GM23248 (cell line): Measurements from ENCODE around the gene PITPNM3.

ENCODE experiments used
- EZH2 ChIP-seq: fragments of 200-600 bp; sonication (generic); IDR thresholded peaks from 2 replicates; pipeline ENCODE4 v1.6.1; 2018; ENCODE audit warnings: antibody characterized with exemption, mild to moderate bottlenecking; ENCODE audit not compliant: insufficient read depth, poor library complexity, severe bottlenecking
- EZH2phosphoT487 ChIP-seq: fragments of 200-600 bp; sonication (generic); IDR thresholded peaks from 2 replicates; pipeline ENCODE4 v1.6.1; 2018; ENCODE audit warnings: antibody characterized with exemption, moderate library complexity, mild to moderate bottlenecking, low read depth; ENCODE audit not compliant: insufficient read depth

DNA sequence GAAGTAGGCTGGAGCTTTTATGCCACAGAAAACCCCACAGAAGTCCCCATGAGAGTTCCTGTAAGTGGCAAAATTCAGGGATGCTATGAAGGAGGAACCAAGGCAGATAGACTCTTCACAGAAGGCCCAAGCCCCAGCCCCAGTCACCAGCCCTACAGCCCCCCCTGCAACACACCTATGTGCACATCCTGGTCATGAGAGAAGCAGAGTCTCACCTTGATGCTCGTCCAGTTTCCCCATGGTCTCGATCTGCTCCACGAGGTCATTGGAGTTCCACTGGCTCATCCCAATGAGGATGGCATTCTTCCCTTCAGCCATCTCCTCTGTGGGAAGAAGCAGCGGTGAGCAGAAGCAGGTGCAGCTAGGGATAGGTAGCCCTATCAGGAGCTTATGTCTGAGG lies 31.2 kb downstream of the PITPNM3 start:
- TF ChIP-seq EZH2phosphoT487 (no peak), EZH2 (no peak)
